SJCRH30 (cell line): ENCODE measurements around the gene CCN5. TPM values are rescaled to one million over a fixed set of nuclear protein-coding genes. Genes with fewer than 3 reads are reported as not detected.
"Not testable (repeated sequence)": the region's sequence is repeated elsewhere in the genome, so short reads cannot be mapped to it uniquely, and the experiment has no call there.

ENCODE experiments used
- DNase-seq, 2 experiments: peaks; one replicate each; pipeline ENCODE4 v3.0.0-alpha.2; 2015 to 2020
- H3K27ac ChIP-seq: fragments of 250-450 bp; sonication (Bioruptor Pico); 2 replicates; pipeline ENCODE4 v1.5.1; 2020; ENCODE audit warnings: mild to moderate bottlenecking, moderate library complexity
- H3K27me3 ChIP-seq: fragments of 250-450 bp; sonication (Bioruptor Pico); 2 replicates; pipeline ENCODE4 v1.5.1; 2020; ENCODE audit warnings: mild to moderate bottlenecking, moderate library complexity
- H3K36me3 ChIP-seq: fragments of 250-450 bp; sonication (Bioruptor Pico); 2 replicates; pipeline ENCODE4 v1.5.1; 2020; ENCODE audit warnings: mild to moderate bottlenecking, moderate library complexity
- H3K4me1 ChIP-seq: fragments of 250-450 bp; sonication (Bioruptor Pico); 2 replicates; pipeline ENCODE4 v1.5.1; 2020; ENCODE audit warnings: mild to moderate bottlenecking, moderate library complexity
- H3K4me3 ChIP-seq: fragments of 250-450 bp; sonication (Bioruptor Pico); 2 replicates; pipeline ENCODE4 v1.5.1; 2020; ENCODE audit warnings: mild to moderate bottlenecking, moderate library complexity
- H3K9me3 ChIP-seq: fragments of 250-450 bp; sonication (Bioruptor Pico); replicated peaks from 2 replicates; pipeline ENCODE4 v1.5.1; 2020; ENCODE audit warnings: mild to moderate bottlenecking, moderate library complexity
- total RNA-seq: library from RNA; depleted of rRNA; stranded (reverse); fragments of >200 nt; shearing (Covaris generic); gene quantifications from 2 replicates; pipeline ENCODE4 v1.2.3, GENCODE V29; 2014; rRNA removed

The CCN5 gene, protein sequence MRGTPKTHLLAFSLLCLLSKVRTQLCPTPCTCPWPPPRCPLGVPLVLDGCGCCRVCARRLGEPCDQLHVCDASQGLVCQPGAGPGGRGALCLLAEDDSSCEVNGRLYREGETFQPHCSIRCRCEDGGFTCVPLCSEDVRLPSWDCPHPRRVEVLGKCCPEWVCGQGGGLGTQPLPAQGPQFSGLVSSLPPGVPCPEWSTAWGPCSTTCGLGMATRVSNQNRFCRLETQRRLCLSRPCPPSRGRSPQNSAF
- not detected in 2 replicates for total RNA-seq

- no peak within 1 kb of the TSS for H3K4me3 ChIP-seq
- peaks cover 7% of the 10 kb centered on the region; the same call in 1 of the 2 replicates for H3K4me1 ChIP-seq
- H3K36me3 ChIP-seq = no peaks in the 10 kb centered on the region
- no peaks in the 10 kb centered on the region for H3K9me3 ChIP-seq
- DNase-seq = peak; percentile 76 to 77
- no peak within 1 kb of the TSS for H3K27ac ChIP-seq
- H3K27me3 ChIP-seq = peaks cover 80% of the 10 kb centered on the region
Observed at GRCh38 chr20:44714701-44715498, at the start of gene CCN5. CCN5 (plus strand) TSS chr20:44715369; CDS start chr20:44715391, 22 bp downstream.

DNA sequence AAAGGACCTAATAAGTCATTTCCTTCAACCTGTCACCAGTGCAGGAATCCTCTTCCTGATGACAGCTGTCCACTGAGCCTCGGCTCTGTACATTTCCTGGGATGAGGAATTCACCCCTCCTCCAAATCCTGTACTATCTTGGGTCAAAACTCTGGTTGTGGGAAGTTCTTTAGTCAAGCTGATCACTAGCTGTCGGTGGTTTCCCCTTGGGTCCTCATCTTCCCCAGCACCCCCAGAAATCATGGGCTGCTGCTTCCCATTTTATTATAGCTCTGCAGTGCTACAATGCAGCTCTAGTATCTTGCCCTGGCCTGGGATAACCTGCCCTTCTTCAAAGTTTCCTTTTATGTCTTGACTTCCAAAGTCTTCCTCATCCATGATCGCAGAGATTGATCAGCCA, 49.1 kb upstream of the CCN5 start:
- no peaks in the 10 kb centered on the region for H3K27me3 ChIP-seq
- H3K27ac ChIP-seq = no peak overlapping the region
- no peak overlapping the region for H3K4me3 ChIP-seq
- H3K36me3 ChIP-seq = no peaks in the 10 kb centered on the region; the same call in 1 of the 2 replicates
- H3K9me3 ChIP-seq = no peaks in the 10 kb centered on the region
- H3K4me1 ChIP-seq = peaks cover 6% of the 10 kb centered on the region
- no peak for DNase-seq

GRCh38 chr20:44670851-44671250, 44.3 kb upstream of the CCN5 start:
- not testable (repeated sequence) for H3K27me3 ChIP-seq, H3K4me1 ChIP-seq, H3K36me3 ChIP-seq, H3K9me3 ChIP-seq
- Histone ChIP-seq H3K4me3 (peak overlapping the region; percentile 26), H3K27ac (peak overlapping the region; percentile 68)
- peak; percentile 72 to 86 for DNase-seq

DNA sequence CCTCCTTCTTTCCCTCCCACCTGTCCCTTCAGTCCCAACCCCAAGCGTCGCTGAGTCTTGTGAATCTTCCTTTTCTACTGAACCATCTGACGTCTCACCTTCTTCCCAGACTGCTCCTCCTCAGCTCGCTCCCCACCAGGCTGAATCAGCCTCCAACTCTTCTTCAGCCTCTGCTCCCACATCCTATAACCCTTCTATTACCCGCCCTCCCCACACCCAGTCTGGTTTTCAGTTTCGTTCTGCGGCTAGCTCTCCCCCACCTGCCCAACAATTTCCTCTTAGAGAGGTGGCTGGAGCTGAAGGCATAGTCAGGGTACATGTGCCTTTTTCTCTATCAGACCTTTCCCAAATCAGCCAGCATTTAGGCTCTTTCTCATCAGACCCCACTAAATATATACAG, 43.6 kb upstream of the CCN5 start:
- H3K27me3 ChIP-seq, H3K27ac ChIP-seq, H3K4me1 ChIP-seq, DNase-seq, H3K4me3 ChIP-seq, H3K9me3 ChIP-seq, H3K36me3 ChIP-seq: not testable (repeated sequence)

DNA sequence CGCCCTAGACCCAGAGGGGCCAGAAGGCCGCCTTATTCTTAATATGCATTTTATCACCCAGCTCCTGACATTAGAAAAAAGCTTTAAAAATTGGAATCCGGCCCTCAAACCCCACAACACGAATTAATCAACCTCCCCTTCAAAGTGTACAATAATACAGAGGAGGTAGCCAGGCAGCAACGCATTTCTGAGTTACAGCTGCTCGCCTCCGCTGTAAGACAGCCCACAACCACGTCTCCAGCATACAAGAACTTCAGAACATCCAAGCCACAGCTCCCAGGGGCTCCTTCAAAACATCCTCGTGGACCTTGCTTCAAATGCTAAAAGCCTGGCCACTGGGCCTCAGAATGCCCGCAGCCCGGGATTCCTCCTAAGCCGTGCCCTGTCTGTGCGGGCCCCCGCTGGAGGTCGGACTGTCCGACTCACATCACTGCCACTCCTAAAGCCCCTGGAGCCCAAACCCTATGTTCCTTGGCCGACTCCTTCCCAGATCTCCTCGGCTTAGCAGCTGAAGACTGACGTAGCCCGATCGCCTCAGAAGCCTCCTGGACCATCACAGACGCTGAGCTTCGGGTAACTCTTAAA, 42.8 kb upstream of the CCN5 start:
- H3K27ac ChIP-seq, H3K27me3 ChIP-seq, H3K9me3 ChIP-seq, H3K4me1 ChIP-seq, H3K4me3 ChIP-seq, DNase-seq, H3K36me3 ChIP-seq: not testable (repeated sequence)

DNA sequence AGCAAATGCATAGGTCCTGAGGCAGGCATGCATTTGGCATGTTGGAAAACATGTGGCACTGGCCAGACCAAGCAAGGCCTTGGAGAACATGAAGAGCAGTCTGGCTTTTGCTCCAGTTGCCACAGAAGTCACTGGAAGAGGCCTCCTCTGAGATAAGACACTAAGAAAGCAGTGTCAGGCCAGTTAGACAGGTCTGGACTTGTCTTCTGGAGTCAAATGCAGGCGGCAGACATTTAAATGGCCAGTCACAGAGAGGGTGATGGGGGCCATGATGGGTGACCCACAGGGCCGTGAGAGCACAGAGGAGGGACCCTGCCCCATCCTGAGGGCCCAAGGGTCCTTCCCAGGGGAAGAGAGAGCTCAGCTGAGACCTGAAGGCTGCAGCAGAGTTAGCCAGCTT, 36.9 kb upstream of the CCN5 start:
- Histone ChIP-seq H3K4me3 (no peak overlapping the region), H3K9me3 (0 out of 2 replicates have a peak, but pooled peaks cover 5% of the 10 kb centered on the region), H3K4me1 (no peaks in the 10 kb centered on the region), H3K36me3 (no peaks in the 10 kb centered on the region), H3K27ac (no peak overlapping the region), H3K27me3 (peaks cover 16% of the 10 kb centered on the region; the same call in 1 of the 2 replicates)
- DNase-seq = peak in 1 of 2 experiments; percentile 33

GRCh38 chr20:44678990-44679611, 36.1 kb upstream of the CCN5 start:
- Histone ChIP-seq H3K36me3 (no peaks in the 10 kb centered on the region), H3K27ac (no peak overlapping the region)

GRCh38 chr20:44681796-44682566, 33.2 kb upstream of the CCN5 start:
- H3K27me3 ChIP-seq = peaks cover 14% of the 10 kb centered on the region; the same call in 1 of the 2 replicates
- no peak for DNase-seq
- no peak overlapping the region for H3K27ac ChIP-seq
- H3K36me3 ChIP-seq = no peaks in the 10 kb centered on the region
- no peaks in the 10 kb centered on the region for H3K9me3 ChIP-seq
- no peak overlapping the region for H3K4me3 ChIP-seq
- H3K4me1 ChIP-seq = no peaks in the 10 kb centered on the region

More at GRCh38 chr20:44678990-44679611, 36.1 kb upstream of the CCN5 start:
- no peaks in the 10 kb centered on the region for H3K4me1 ChIP-seq
- H3K9me3 ChIP-seq = 0 out of 2 replicates have a peak, but pooled peaks cover 5% of the 10 kb centered on the region
- H3K4me3 ChIP-seq = no peak overlapping the region
- DNase-seq = no peak
- H3K27me3 ChIP-seq = peaks cover 18% of the 10 kb centered on the region; the same call in 1 of the 2 replicates

GRCh38 chr20:44683263-44684046, 31.7 kb upstream of the CCN5 start:
- Histone ChIP-seq H3K4me3 (no peak overlapping the region), H3K9me3 (no peaks in the 10 kb centered on the region), H3K27ac (no peak overlapping the region), H3K36me3 (no peaks in the 10 kb centered on the region), H3K4me1 (no peaks in the 10 kb centered on the region), H3K27me3 (peaks cover 14% of the 10 kb centered on the region; the same call in 1 of the 2 replicates)
- peak; percentile 41 to 73 for DNase-seq

- Histone ChIP-seq H3K27me3 (peaks cover 14% of the 10 kb centered on the region; the same call in 1 of the 2 replicates), H3K9me3 (no peaks in the 10 kb centered on the region), H3K36me3 (no peaks in the 10 kb centered on the region), H3K27ac (no peak overlapping the region), H3K4me3 (no peak overlapping the region), H3K4me1 (no peaks in the 10 kb centered on the region)
- DNase-seq = no peak
Observed at GRCh38 chr20:44684047-44684967, 30.9 kb upstream of the CCN5 start.

- no peaks in the 10 kb centered on the region for H3K36me3 ChIP-seq
- peaks cover 4% of the 10 kb centered on the region for H3K9me3 ChIP-seq
- no peak for DNase-seq
- H3K27me3 ChIP-seq = 0 out of 2 replicates have a peak, but pooled peaks cover 3% of the 10 kb centered on the region
- no peak overlapping the region for H3K27ac ChIP-seq
- H3K4me1 ChIP-seq = no peaks in the 10 kb centered on the region
- no peak overlapping the region for H3K4me3 ChIP-seq
Observed at GRCh38 chr20:44686934-44687333, 28.2 kb upstream of the CCN5 start.

- Histone ChIP-seq H3K4me3 (no peak overlapping the region), H3K27ac (no peak overlapping the region), H3K4me1 (peaks cover 7% of the 10 kb centered on the region), H3K27me3 (0 out of 2 replicates have a peak, but pooled peaks cover 3% of the 10 kb centered on the region), H3K9me3 (peaks cover 5% of the 10 kb centered on the region), H3K36me3 (no peaks in the 10 kb centered on the region)
- no peak for DNase-seq
Observed at GRCh38 chr20:44688053-44688625, 27.0 kb upstream of the CCN5 start.
